HG03159 (cell line): ENCODE data around the gene HK1.
"Not testable (repeated sequence)": the region's sequence is repeated elsewhere in the genome, so short reads cannot be mapped to it uniquely, and the experiment has no call there.

Experiments used
- ATAC-seq: cut with Tn5 transposase; IDR thresholded peaks from one replicate; pipeline ENCODE4 v1.9.1; 2021; ENCODE audit warnings: mild to moderate bottlenecking, moderate library complexity; ENCODE audit not compliant: unreplicated experiment

The HK1 gene

GRCh38 chr10:69438536-69439349 lies 160.4 kb downstream of the HK1 start:
- ATAC-seq = no peak

- no peak for ATAC-seq
Measured at GRCh38 chr10:69439350-69439739, 161.0 kb downstream of the HK1 start.

- no peak for ATAC-seq
Measured at GRCh38 chr10:69439813-69440506, 161.7 kb downstream of the HK1 start.

GRCh38 chr10:69443354-69443753 lies 165.1 kb downstream of the HK1 start:
- ATAC-seq = no peak

- no peak for ATAC-seq
Measured at GRCh38 chr10:69445041-69445440, 166.7 kb downstream of the HK1 start.

- no peak for ATAC-seq
Measured at GRCh38 chr10:69446229-69446628, 167.9 kb downstream of the HK1 start.

- ATAC-seq = no peak
Measured at GRCh38 chr10:69446650-69447151, 168.4 kb downstream of the HK1 start.

- peak; percentile 56 for ATAC-seq
Measured at GRCh38 chr10:69449841-69450240, 171.5 kb downstream of the HK1 start.

GRCh38 chr10:69450395-69450794 lies 172.1 kb downstream of the HK1 start:
- ATAC-seq = not testable (repeated sequence)

- ATAC-seq = peak; percentile 77
Measured at GRCh38 chr10:69451209-69451783, 173.0 kb downstream of the HK1 start, which contains the start of gene TSPAN15. Gene TSPAN15, plus strand, starts transcription at chr10:69451465. Its CDS starts 130 bp downstream, at chr10:69451595.
